ENCODE data around the gene FGD5.

- TF ChIP-seq, protein P1, sequence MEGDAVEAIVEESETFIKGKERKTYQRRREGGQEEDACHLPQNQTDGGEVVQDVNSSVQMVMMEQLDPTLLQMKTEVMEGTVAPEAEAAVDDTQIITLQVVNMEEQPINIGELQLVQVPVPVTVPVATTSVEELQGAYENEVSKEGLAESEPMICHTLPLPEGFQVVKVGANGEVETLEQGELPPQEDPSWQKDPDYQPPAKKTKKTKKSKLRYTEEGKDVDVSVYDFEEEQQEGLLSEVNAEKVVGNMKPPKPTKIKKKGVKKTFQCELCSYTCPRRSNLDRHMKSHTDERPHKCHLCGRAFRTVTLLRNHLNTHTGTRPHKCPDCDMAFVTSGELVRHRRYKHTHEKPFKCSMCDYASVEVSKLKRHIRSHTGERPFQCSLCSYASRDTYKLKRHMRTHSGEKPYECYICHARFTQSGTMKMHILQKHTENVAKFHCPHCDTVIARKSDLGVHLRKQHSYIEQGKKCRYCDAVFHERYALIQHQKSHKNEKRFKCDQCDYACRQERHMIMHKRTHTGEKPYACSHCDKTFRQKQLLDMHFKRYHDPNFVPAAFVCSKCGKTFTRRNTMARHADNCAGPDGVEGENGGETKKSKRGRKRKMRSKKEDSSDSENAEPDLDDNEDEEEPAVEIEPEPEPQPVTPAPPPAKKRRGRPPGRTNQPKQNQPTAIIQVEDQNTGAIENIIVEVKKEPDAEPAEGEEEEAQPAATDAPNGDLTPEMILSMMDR (IDR thresholded peaks at IDR 0.05), result no peak
- no peak for TF ChIP-seq EZH2 (IDR thresholded peaks at IDR 0.05; ENCODE audit: borderline replicate concordance, insufficient read depth, low read depth, low read length, poor library complexity, severe bottlenecking)
These were observed 49.0 kb upstream of the FGD5 start for GRCh38 chr3:14769544-14770325.
